HL-60 (cell line): Measurements from ENCODE around the gene CERS1.
"Not testable (repeated sequence)": the region's sequence is repeated elsewhere in the genome, so short reads cannot be mapped to it uniquely, and the experiment has no call there.

Source experiments
- DNase-seq, 2 experiments: peaks; one replicate each; pipeline ENCODE4 v3.0.0-alpha.2; 2010 to 2020; ENCODE audit warnings: low read depth in 1 of 2, low spot score in 1 of 2
- H3K27ac ChIP-seq: fragments of 250-450 bp; sonication (Bioruptor Pico); replicated peaks from 2 replicates; pipeline ENCODE4 v1.5.1; 2020; ENCODE audit warnings: mild to moderate bottlenecking, moderate library complexity
- H3K27me3 ChIP-seq: fragments of 250-450 bp; sonication (Bioruptor Pico); 2 replicates; pipeline ENCODE4 v1.5.1; 2021; ENCODE audit warnings: mild to moderate bottlenecking, moderate library complexity; ENCODE audit not compliant: insufficient read depth, poor library complexity, severe bottlenecking
- H3K4me3 ChIP-seq: replicated peaks from 2 replicates; pipeline ENCODE4 v1.5.1; 2011; ENCODE audit warnings: mild to moderate bottlenecking, control low read depth, low read length; ENCODE audit not compliant: insufficient read depth
- CTCF ChIP-seq: IDR thresholded peaks from one replicate; pipeline ENCODE4 v1.5.1; 2011; ENCODE audit warnings: low read length, control low read depth, inconsistent platforms; ENCODE audit not compliant: insufficient read depth
- GABPA ChIP-seq: IDR thresholded peaks from 2 replicates; pipeline ENCODE4 v1.6.1; 2012; ENCODE audit warnings: low read depth
- POLR2AphosphoS5 ChIP-seq: IDR thresholded peaks from 2 replicates; pipeline ENCODE4 v1.6.1; 2012; ENCODE audit warnings: low read depth
- REST ChIP-seq: IDR thresholded peaks from 2 replicates; pipeline ENCODE4 v1.6.1; 2012; ENCODE audit warnings: low read depth; ENCODE audit not compliant: insufficient replicate concordance
- SPI1 ChIP-seq: IDR thresholded peaks from 2 replicates; pipeline ENCODE4 v1.6.1; 2012; ENCODE audit warnings: low read depth, mild to moderate bottlenecking, borderline replicate concordance

The CERS1 gene

GRCh38 chr19:18905058-18905456, 9.1 kb upstream of the CERS1 start:
- DNase-seq, result no peak
- H3K27ac ChIP-seq, result no peak overlapping the region
- H3K27me3 ChIP-seq, result no peaks in the 10 kb centered on the region
- no peak for TF ChIP-seq REST
- no peak for TF ChIP-seq SPI1
- TF ChIP-seq CTCF, result no peak
- TF ChIP-seq POLR2AphosphoS5, result no peak
- no peak for TF ChIP-seq GABPA
- no peak overlapping the region for H3K4me3 ChIP-seq

- TF ChIP-seq SPI1, result no peak
- TF ChIP-seq POLR2AphosphoS5, result no peak; the same call in 1 of the 2 replicates
- TF ChIP-seq CTCF, result no peak
- TF ChIP-seq REST, result no peak
- no peak for TF ChIP-seq GABPA
- no peak for DNase-seq
These were observed 8.5 kb upstream of the CERS1 start for GRCh38 chr19:18904334-18905057.

GRCh38 chr19:18903156-18904037, 7.4 kb upstream of the CERS1 start:
- Histone ChIP-seq H3K4me3 (no peak overlapping the region), H3K27me3 (no peaks in the 10 kb centered on the region), H3K27ac (no peak overlapping the region)
- DNase-seq, result no peak
- TF ChIP-seq REST (no peak), CTCF (no peak), GABPA (no peak), SPI1 (no peak), POLR2AphosphoS5 (no peak)

More at GRCh38 chr19:18904334-18905057, 8.5 kb upstream of the CERS1 start:
- H3K27me3 ChIP-seq, result no peaks in the 10 kb centered on the region
- no peak overlapping the region for H3K4me3 ChIP-seq
- H3K27ac ChIP-seq, result no peak overlapping the region

- not testable (repeated sequence) for H3K27ac ChIP-seq, H3K27me3 ChIP-seq, H3K4me3 ChIP-seq, DNase-seq
These were observed 6.6 kb upstream of the CERS1 start for GRCh38 chr19:18902519-18902918.
